H4 (cell line): ENCODE data around the gene IL18R1. TPM values are rescaled to one million over a fixed set of nuclear protein-coding genes. Genes with fewer than 3 reads are reported as not detected.
A peak's percentile ranks its signal among the peaks of the same experiment; 100 is the strongest.

Experiments
- DNase-seq: peaks from one replicate; pipeline ENCODE4 v3.0.0-alpha.2; 2015; ENCODE audit warnings: low spot score
- total RNA-seq: library from RNA; depleted of rRNA; stranded (reverse); fragments of >200 nt; shearing (Covaris generic); gene quantifications from 2 replicates; pipeline ENCODE4 v1.2.3, GENCODE V29; 2014; rRNA removed

IL18R1 gene
- total RNA-seq, 1 experiment from 2014 or later, result 2.0 TPM

DNA sequence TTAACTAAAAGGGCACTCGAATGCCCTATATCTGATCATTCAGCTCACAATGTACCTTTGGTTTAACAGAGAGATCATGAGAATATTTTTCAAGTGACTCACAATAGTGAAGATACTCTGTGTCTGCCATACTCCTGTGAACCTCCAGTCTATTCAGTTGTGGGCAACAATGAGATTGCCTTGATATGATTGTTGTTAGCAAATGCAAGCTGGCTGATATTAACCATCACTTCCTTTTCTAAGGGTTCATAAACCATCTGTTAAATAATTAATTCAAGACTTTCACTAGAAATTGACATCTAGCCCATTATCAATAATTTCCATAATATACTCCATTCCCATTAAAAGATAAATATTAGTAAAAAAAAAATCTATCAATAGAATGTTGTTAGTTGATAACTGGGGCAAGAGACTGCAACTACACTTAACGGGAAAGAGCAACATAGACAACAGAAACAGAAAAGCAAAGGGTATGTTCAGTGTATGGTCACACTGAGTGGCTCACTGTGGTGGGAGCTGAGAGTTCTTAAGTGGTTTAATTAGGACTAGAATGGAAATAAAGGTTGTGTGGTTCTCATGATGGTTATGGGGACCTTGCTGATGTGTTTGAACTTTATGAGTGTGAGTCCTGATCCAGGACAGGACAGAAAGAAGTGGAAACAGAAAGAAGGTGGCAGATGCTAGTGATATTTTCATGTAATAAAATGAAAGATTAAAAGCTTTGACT lies 79.2 kb downstream of the IL18R1 start:
- no peak for DNase-seq

DNA sequence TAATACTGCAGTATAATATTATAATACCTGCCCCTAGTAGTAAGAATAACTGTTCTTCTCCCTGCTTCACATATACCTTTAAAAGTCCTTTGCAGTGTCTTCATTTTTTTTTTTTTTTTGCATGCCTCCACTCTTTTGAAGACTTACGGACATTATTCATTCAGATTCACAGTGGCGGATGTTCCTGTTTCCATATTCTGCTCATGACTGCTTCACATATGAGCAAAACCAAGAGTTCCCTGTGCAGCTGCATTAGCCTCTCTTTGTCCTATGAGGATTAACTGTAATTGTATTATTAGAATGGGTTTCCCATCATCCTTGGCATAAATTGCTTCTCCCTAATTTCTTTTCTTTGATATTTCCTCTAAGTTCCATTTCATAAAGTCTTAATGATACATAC lies 80.1 kb downstream of the IL18R1 start:
- DNase-seq, result no peak

DNA sequence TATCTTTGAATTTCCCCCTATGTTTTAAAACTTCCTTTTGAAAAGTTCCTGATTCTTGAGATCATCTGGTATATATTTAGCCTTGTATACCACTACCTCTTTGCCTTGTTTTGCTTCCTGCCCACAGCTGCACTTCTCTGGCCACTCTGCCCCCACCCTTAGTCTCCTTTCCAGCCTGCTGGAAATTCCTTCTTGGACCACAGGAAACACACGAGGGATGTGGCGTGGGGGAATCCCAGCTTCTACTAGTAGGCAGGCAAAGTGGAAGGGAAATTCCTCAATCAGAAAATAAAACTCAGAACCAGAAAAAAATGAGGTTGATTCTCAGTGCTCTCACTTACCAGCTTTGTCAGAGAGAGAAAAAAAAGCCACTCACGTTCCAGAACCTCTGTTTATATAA lies 80.7 kb downstream of the IL18R1 start:
- DNase-seq, result peak; percentile 24

DNA sequence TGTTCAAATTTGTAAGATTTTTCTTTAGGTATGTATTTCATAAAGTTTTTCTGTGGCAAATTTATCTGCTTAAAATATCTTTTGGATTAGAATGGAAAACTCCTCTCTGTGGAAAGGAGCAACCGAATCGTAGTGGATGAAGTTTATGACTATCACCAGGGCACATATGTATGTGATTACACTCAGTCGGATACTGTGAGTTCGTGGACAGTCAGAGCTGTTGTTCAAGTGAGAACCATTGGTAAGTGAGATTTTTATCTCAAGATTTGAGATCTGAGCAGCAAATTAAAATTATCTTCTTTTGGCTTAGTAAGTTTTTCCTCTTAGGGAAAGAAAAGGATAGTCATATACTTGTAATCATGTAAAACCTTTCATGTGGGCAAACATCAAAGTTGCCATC lies 81.5 kb downstream of the IL18R1 start:
- no peak for DNase-seq

DNA sequence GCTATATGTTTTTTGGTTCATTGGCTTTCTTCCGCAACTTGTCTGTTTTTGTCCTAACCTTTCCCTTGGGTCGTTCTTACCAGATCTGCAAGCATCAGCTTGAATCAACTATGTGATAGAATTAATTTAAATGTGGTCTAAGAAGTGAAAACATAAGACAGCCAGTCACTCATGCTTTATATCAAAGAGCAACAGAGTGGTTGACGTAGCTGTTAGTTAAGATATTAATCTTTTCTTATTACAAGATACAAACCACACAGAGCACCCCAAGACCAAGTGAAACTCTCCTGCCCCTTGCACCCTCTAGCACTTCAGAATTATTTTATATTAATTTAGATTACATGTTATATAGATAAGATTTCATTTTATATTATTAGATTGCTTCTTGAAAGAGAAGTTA lies 82.5 kb downstream of the IL18R1 start:
- no peak for DNase-seq

DNA sequence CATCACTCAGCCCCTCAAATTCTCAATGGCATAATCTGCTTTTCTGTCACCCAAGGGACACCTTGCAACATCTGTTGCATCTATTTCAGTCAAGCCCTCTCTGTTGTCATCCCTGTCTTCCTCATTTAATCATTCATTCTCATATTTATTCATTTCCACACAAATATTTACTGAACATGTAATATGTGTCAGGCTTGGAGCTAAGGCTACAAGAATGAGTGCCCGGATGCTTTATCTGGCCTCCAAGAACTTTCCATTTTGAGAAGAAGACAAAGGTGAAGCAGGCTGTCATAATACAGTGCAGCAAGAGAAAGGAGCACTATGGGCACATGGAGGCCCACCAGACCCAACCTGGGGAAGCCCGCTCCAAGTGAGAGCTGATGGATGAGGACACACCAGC lies 83.0 kb downstream of the IL18R1 start:
- DNase-seq, result no peak

DNA sequence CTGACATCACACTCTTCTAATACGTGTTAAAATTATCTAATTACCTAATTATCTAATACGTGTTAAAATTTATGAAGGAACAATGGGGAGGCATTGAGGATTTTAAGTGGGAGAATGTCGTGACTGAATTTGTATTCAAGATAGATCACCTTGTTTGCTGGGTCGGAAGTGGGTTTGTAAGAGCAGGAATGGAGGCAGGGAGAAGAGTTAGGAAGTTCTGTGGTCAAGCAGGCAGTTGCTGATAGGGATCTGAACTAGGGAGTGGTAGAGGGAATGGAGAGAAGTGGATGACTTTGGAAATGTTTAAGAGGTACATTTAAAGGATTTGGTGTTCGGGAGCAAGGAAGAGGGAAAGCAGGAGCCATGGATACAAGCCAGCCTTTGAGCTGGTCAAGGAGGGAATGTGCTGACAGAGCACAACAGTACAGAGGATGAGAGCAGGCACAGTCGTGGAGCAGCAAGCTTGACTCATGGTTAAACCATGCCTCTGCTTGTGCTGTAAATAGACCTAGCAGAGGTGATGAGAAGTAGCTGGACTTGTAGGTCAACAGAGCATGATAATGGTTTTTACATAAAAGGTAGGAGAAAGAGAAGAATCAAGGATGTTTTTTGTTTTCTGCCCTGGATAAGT lies 83.6 kb downstream of the IL18R1 start:
- peak; percentile 38 for DNase-seq

DNA sequence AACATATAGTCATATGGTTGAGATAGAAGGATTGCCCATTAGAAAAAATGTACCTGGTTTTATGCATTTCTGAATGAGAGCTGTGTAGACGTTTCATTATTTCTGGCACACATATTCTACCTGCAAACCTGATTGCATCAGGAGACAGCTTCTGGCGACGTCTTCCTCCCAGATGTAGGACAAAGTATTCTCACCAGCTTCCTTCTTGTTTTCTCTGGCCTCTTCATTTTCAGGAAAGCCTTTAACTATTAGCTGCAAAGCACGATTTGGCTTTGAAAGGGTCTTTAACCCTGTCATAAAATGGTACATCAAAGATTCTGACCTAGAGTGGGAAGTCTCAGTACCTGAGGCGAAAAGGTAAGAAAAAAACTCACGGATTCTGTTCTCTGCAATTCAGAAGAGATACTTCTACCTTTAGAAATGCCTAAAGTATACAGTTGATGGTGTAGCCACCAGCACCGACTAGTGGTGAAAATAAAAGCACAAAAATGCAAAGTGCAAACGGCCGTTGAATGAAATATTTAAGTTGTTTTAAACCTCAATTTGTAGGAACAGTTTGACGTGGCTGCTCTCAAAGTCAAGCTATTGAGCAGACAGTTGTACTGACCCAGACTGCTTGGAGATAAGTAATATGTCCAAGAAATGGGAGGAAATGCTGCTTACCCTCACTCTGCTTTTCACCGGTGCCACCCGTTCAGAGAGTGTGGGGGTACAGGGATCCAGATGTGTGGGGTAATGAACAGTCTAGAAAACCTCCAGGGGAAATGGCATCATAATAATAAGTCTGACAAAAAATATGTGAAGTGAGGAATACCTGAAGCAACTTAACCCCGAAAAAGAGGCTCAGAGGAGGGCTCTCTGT lies 87.6 kb downstream of the IL18R1 start:
- peak; percentile 22 for DNase-seq

DNA sequence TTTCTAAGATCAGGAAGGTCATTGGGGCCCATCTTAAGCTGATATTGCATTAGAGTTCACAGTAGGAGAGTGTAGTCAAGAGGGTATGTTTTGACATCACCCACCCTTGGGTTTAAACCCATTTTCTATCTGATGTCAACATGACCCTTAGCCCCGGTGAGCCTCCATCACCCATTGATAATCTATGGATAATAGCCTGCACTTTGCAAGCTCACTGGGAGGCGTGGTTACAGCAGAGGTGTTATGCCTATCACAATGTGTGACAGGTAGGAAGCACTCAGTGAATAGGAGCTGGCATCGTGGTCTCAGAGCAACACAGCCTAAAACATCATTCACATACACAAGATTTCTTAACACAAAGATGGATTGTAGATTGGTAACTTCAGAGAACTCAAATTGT lies 88.6 kb downstream of the IL18R1 start:
- DNase-seq, result no peak

DNA sequence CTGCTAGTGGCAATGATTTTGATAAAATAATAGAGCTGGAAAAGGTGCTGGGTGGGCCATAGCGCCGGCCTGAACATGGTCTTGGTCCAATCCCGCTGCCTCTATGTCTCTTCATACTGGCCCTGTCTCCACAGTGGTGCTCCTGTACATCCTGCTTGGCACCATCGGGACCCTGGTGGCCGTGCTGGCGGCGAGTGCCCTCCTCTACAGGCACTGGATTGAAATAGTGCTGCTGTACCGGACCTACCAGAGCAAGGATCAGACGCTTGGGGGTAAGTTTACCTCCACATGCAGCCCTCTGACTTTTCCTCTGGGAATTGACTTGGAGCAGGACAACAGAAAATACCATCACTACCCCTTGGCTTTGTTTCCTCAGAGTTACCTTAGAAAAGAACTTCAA lies 91.3 kb downstream of the IL18R1 start:
- DNase-seq, result no peak

Other genes starting within 250 kb of the IL18R1 start
- gene IL1R1, start 213.1 kb upstream of the IL18R1 start, total RNA-seq, result 7.9 and 8.0 TPM in 2 replicates
- gene IL1RL2, start 168.8 kb upstream of the IL18R1 start, total RNA-seq, result not detected in 2 replicates
- gene IL1RL1, start 44.2 kb upstream of the IL18R1 start, total RNA-seq, result not detected in 2 replicates
- 0.06 TPM in 1 of 2 replicates, not detected in the other for gene IL18RAP, start 67.4 kb downstream of the IL18R1 start, total RNA-seq
- gene SLC9A4, start 117.4 kb downstream of the IL18R1 start, total RNA-seq, result not detected in 2 replicates